NK-92 (cell line): Measurements from ENCODE around the gene AOC3.
"Not testable (repeated sequence)": the region's sequence is repeated elsewhere in the genome, so short reads cannot be mapped to it uniquely, and the experiment has no call there.

Source experiments
- DNase-seq: peaks from one replicate; lab custom pipeline; 2025; ENCODE audit not compliant: unreplicated experiment; lab: John Stamatoyannopoulos, UW

AOC3 gene

GRCh38 chr17:42866631-42867575 is 15.9 kb downstream of the AOC3 start:
- no peak for DNase-seq

DNA sequence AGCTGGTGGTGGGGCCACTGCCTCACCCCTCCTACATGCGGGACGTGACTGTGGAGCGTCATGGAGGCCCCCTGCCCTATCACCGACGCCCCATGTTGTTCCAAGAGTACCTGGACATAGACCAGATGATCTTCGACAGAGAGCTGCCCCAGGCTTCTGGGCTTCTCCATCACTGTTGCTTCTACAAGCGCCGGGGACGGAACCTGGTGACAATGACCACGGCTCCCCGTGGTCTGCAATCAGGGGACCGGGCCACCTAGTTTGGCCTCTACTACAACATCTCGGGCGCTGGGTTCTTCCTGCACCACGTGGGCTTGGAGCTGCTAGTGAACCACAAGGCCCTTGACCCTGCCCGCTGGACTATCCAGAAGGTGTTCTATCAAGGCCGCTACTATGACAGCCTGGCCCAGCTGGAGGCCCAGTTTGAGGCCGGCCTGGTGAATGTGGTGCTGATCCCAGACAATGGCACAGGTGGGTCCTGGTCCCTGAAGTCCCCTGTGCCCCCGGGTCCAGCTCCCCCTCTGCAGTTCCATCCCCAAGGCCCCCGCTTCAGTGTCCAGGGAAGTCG is 16.8 kb downstream of the AOC3 start:
- not testable (repeated sequence) for DNase-seq

GRCh38 chr17:42868338-42868737 is 17.3 kb downstream of the AOC3 start:
- DNase-seq = no peak

GRCh38 chr17:42871647-42872046 is 20.6 kb downstream of the AOC3 start:
- no peak for DNase-seq

- DNase-seq = no peak
Measured at GRCh38 chr17:42872251-42872965, 21.4 kb downstream of the AOC3 start.

GRCh38 chr17:42873315-42873714 is 22.3 kb downstream of the AOC3 start:
- no peak for DNase-seq

DNA sequence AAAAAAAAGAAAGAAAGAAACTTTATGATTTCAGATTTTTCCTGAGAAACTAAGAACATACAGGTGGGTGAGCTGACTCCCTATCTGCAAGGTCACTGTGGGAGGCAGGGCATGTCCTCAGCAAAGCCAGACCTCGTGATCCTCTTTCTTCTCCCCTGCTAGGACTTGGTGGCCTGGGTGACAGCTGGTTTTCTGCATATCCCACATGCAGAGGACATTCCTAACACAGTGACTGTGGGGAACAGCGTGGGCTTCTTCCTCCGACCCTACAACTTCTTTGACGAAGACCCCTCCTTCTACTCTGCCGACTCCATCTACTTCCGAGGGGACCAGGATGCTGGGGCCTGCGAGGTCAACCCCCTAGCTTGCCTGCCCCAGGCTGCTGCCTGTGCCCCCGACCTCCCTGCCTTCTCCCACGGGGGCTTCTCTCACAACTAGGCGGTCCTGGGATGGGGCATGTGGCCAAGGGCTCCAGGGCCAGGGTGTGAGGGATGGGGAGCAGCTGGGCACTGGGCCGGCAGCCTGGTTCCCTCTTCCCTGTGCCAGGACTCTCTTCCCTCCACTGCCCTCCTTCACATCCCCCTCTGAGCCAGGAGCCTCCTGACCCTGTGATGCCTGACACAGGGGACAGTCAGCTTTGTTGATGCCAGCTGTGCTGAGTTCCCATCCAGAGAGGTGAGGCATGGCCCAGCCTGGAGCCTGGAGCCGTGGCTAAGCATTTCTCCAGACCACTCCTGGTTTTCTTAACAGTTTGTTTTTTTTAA is 23.1 kb downstream of the AOC3 start:
- DNase-seq = not testable (repeated sequence)

- no peak for DNase-seq
Measured at GRCh38 chr17:42877037-42877436, 26.0 kb downstream of the AOC3 start.

GRCh38 chr17:42878123-42878880 is 27.3 kb downstream of the AOC3 start:
- DNase-seq = no peak

- DNase-seq = no peak
Measured at GRCh38 chr17:42878924-42879595, 28.1 kb downstream of the AOC3 start.

GRCh38 chr17:42879596-42879985 is 28.6 kb downstream of the AOC3 start:
- no peak for DNase-seq

DNA sequence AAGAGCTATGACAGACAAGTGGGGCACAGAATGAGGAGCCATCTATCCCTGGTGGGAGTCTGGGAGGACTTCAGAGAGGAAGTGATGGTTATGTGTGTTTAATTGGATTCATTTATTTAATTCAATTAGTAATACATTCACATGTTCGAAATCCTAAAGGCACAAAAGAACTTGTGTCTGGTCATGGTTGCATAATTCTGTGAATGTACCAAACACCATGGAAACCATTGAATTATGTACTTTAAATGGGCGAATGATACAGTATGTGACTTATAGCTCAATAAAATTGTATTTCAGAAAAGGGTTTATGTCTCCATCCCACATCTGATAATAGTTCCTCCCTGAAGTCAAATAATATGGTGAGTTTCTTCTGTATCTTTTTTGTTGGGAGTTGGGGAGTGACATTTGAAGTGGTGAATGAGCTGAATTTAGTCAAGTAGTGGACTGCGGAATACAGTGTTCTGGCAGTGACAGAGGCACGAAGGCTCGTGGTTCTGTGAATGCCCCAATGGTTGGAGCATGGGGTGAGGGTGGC is 29.8 kb downstream of the AOC3 start:
- DNase-seq = no peak

DNA sequence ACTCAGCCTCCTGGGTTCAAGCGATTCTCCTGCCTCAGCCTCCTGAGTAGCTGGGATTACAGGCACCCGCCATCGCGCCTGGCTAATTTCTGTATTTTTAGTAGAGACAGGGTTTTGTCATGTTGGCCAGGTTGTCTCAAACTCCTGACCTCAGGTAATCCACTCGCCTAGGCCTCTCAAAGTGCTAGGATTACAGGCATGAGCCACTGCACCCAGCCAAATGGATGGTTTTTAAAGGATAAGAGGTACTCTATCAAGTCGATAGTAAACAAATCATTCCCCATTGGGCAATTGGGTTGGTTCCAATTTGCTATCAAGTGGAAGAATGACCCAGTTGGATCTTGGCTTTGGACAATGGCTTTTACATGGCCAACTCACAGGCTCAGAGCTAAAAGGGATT is 30.7 kb downstream of the AOC3 start:
- DNase-seq = not testable (repeated sequence)

DNA sequence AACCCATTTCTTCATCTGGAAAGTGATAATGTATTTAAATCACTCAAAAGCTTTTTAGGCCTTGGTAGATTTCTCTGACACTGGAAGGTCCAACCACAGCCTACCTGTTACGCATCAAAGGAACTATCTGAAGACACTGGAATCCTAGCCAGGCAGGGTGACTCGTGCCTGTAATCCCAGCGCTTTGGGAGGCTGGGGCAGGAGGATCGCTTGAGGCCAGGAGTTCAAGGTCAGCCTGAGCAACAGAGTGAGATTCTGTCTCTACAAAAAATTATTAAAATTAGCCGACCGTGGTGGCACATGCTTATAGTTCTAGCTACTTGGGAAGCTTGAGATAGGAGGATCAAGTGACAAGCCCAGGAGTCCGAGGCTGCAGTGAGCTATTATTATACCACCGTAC is 31.2 kb downstream of the AOC3 start:
- DNase-seq = no peak

- no peak for DNase-seq
Measured at GRCh38 chr17:42883802-42884558, 33.0 kb downstream of the AOC3 start.

DNA sequence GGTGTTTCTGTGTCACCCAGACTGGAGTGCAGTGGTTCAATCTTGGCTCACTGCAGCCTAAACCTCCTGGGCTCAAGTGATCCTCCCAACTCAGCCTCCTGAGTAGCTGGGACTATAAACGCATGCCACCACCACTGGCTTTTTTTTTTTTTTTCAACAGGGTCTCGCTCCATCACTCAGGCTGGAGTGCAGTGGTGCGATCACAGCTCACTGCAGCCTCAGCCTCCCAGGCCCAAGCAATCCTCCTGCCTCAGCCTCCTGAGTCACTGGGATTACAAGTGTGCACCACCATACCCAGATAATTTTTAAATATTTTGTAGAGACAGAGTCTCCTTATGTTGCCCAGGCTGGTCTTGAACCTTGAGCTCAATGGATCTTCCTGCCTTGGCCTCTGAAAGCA is 34.8 kb downstream of the AOC3 start:
- not testable (repeated sequence) for DNase-seq

DNA sequence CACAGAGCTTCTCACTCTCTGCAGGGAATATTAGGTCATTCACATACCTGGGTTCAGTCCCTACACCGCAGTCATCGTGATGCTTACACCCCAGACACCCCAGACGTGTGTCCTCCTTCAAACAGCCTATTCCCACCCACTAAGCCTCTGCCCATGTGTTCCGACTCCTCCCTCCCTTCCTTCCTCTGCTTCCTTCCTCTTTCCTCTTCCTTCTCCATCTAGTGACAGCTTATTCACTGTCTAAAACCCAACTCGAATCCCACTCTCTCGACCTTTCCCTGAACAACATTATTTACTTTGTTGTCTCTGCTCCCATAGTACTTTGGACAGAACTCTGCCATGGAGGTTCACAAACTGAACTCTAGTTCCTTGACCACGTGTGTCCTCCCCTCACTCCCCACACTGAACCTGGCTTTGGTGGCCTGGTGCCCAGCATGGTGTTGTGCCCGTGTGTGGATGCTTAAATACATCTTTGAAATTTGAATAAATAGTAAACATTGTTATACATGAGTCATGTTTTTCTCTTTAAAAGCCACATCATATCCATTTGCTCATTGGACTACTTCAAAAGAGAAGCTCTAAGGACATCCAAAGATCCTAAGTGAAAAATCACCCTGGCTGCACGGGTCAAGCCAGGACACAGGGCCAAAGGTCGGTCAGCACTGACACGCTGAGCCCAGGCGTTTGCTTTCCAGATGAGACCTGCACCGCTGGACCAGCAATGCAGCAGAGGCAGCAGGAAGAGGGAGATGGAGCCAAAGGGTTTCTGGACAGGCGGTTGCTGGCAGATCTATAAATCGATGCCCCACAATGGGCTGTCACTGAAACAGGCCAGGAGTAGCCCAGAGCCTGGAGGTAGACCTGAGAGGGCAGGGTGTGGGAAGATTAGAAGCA is 35.5 kb downstream of the AOC3 start:
- no peak for DNase-seq

DNA sequence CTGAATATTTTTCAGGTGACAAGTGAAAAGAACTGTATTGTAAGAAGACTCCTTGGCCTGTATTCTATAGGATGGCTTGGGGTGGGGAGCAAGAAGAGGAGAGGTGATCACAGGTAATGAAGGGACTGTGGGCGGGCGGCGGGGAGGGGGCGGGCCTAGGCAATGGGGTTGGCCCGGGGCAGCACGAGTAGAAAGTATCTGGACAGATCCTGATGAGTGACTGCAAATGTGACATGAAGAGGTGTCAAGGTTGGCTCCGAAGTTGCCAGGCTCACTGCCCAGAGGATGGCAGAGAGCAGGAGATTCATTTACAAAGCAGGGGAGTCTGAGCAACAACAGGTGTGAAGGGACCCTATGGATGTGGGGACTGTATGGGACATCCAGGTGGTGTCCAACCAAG is 38.8 kb downstream of the AOC3 start:
- DNase-seq = no peak
